K562 (cell line): ENCODE measurements around the gene CENPV. TPM values are rescaled to one million over a fixed set of nuclear protein-coding genes. Genes with fewer than 3 reads are reported as not detected.

ENCODE experiments used
- ATAC-seq: fragments of 200-7000 bp; cut with Tn5 transposase; 3 replicates; pipeline ENCODE4 v1.9.1; 2020; ENCODE audit warnings: moderate library complexity
- Bru-seq: library from RNA; stranded (reverse); fragments of 400-500 nt; gene quantifications from one replicate; lab custom pipeline; 2021; lab: Mats Ljungman, UMichigan
- BruChase-seq, 2 experiments: library from RNA; stranded (reverse); fragments of 400-500 nt; gene quantifications; one replicate each; lab custom pipeline; 2021; lab: Mats Ljungman, UMichigan
- BruUV-seq: library from RNA; stranded (reverse); fragments of 400-500 nt; replicated peaks from 2 replicates; lab custom pipeline; 2021; lab: Mats Ljungman, UMichigan
- CTCF ChIA-PET: fragments of 300-600 bp; formaldehyde crosslinking; extraction: SDS; loops from one replicate; lab custom pipeline; 2021; ENCODE audit warnings: low intra/inter-chr PET ratio; lab: Yijun Ruan, JAX
- POLR2A ChIA-PET: fragments of 300-600, 350-650 bp; sonication (Branson Sonifier 250); formaldehyde crosslinking; extraction: SDS; loops from one replicate; lab custom pipeline; 2021; ENCODE audit warnings: antibody characterized with exemption, inconsistent platforms; lab: Yijun Ruan, JAX
- DNase-seq, 4 experiments: peaks; one replicate each; pipeline versions ENCODE4 v3.0.0 to v3.0.0-alpha.2; 2011 to 2018; ENCODE audit warnings: low spot score in 3 of 4, mixed read lengths in 3 of 4; ENCODE audit errors: extremely low read depth in 1 of 4
- FAIRE-seq: peaks from 2 replicates; lab custom pipeline; 2011; peaks lifted over from hg19 to GRCh38; lab: Jason Lieb, UNC
- H2AFZ ChIP-seq: 2 replicates; pipeline ENCODE4 v1.6.0; 2011; ENCODE audit warnings: low read depth, low read length, control low read depth, inconsistent platforms
- H3K27ac ChIP-seq: fragments of 200-600 bp; 3 replicates; pipeline ENCODE4 v1.8.0; 2011; ENCODE audit warnings: low read depth, mild to moderate bottlenecking, control low read depth, inconsistent platforms, low read length, moderate library complexity, mixed read lengths; ENCODE audit errors: extremely low read depth
- H3K27me3 ChIP-seq, 2 experiments: fragments of 300-600 bp in 1 of 2; 2 replicates in 1 of 2; 3 replicates in 1 of 2; pipeline versions ENCODE4 v1.6.0 to v1.8.0; 2011; ENCODE audit warnings: inconsistent platforms in 2 of 2, low read length in 2 of 2, mild to moderate bottlenecking in 1 of 2, mixed read lengths in 1 of 2, moderate library complexity in 1 of 2; ENCODE audit not compliant: control insufficient read depth in 2 of 2, insufficient read depth in 2 of 2
- H3K36me3 ChIP-seq: fragments of 300-600 bp; 3 replicates; pipeline ENCODE4 v1.8.0; 2011; ENCODE audit warnings: mild to moderate bottlenecking, low read length, inconsistent platforms; ENCODE audit not compliant: control insufficient read depth, insufficient read depth
- H3K4me1 ChIP-seq, 2 experiments: fragments of 200-600 bp in 1 of 2; replicated peaks in 1 of 2; 2 replicates in 1 of 2; 3 replicates in 1 of 2; pipeline versions ENCODE4 v1.5.1 to v1.8.0; 2011; ENCODE audit warnings: inconsistent platforms in 2 of 2, low read length in 2 of 2, mild to moderate bottlenecking in 1 of 2, mixed read lengths in 1 of 2, moderate library complexity in 1 of 2; ENCODE audit not compliant: control insufficient read depth in 2 of 2, insufficient read depth in 2 of 2
- H3K4me2 ChIP-seq: 2 replicates; pipeline ENCODE4 v1.6.1; 2011; ENCODE audit warnings: low read length, control low read depth, inconsistent platforms, mixed read lengths; ENCODE audit not compliant: insufficient read depth
- H3K4me3 ChIP-seq: fragments of 200-600 bp; sonication (generic), shearing (Covaris generic); 2 replicates; pipeline ENCODE4 v1.5.1; 2016; ENCODE audit warnings: control low read depth, inconsistent platforms
- H3K79me2 ChIP-seq: fragments of 200-600 bp; 3 replicates; pipeline ENCODE4 v1.8.0; 2011; ENCODE audit warnings: low read length, inconsistent platforms; ENCODE audit not compliant: control insufficient read depth, insufficient read depth
- H3K9ac ChIP-seq, 2 experiments: 2 replicates each; pipeline versions ENCODE4 v1.6.0 to v1.6.1; 2011; ENCODE audit warnings: low read depth in 2 of 2, low read length in 2 of 2, control low read depth in 1 of 2, inconsistent platforms in 1 of 2, mild to moderate bottlenecking in 1 of 2, mixed read lengths in 1 of 2; ENCODE audit not compliant: insufficient read depth in 1 of 2
- H3K9me1 ChIP-seq: one replicate; pipeline ENCODE4 v1.6.0; 2011; ENCODE audit warnings: inconsistent platforms, mild to moderate bottlenecking, low read length, moderate library complexity; ENCODE audit not compliant: control insufficient read depth, insufficient read depth
- H3K9me3 ChIP-seq: replicated peaks from 2 replicates; pipeline ENCODE4 v1.5.1; 2011; ENCODE audit warnings: low read depth, low read length, inconsistent platforms; ENCODE audit not compliant: control insufficient read depth, insufficient read depth
- H4K20me1 ChIP-seq: replicated peaks from 2 replicates; pipeline ENCODE4 v1.6.1; 2011; ENCODE audit warnings: low read length, inconsistent platforms, mixed read lengths; ENCODE audit not compliant: control insufficient read depth, insufficient read depth
- CTCF ChIP-seq, 3 experiments: IDR thresholded peaks in 2 of 3; conservative IDR thresholded peaks in 1 of 3; 2 replicates each; pipeline ENCODE4 v1.5.1; 2011 to 2012; ENCODE audit warnings: low read length in 3 of 3, mild to moderate bottlenecking in 3 of 3, control low read depth in 2 of 3, improper control_type of control experiment in 1 of 3, inconsistent platforms in 1 of 3, low read depth in 1 of 3, mixed read lengths in 1 of 3, moderate library complexity in 1 of 3; ENCODE audit not compliant: insufficient read depth in 2 of 3
- CXXC5 ChIP-seq: fragments of 250-450 bp; sonication (Bioruptor Pico); IDR thresholded peaks from 2 replicates; pipeline ENCODE4 v1.8.0; 2022; ENCODE audit warnings: inconsistent platforms, mild to moderate bottlenecking, moderate library complexity
- GABPB1 ChIP-seq: sonication (generic); formaldehyde crosslinking; IDR thresholded peaks from 2 replicates; pipeline ENCODE4 v1.8.0; 2022; ENCODE audit warnings: mild to moderate bottlenecking, missing genetic modification reagents
- POLR2AphosphoS5 ChIP-seq: IDR thresholded peaks from 2 replicates; pipeline ENCODE4 v1.6.1; 2011; ENCODE audit warnings: mild to moderate bottlenecking, low read depth, low read length, moderate library complexity; ENCODE audit not compliant: control insufficient read depth, insufficient read depth
- RBM14 ChIP-seq: fragments of 200-400 bp; formaldehyde crosslinking; IDR thresholded peaks from 2 replicates; pipeline ENCODE4 v1.6.1; 2018; ENCODE audit warnings: low read depth, mild to moderate bottlenecking, low read length, moderate library complexity, borderline replicate concordance; ENCODE audit not compliant: insufficient read depth
- SIRT6 ChIP-seq: IDR thresholded peaks from one replicate; pipeline ENCODE4 v1.6.1; 2012; ENCODE audit warnings: low read depth, mild to moderate bottlenecking, control low read depth, inconsistent platforms, low read length, moderate library complexity
- SMARCA4 ChIP-seq: fragments of 450-650 bp; IDR thresholded peaks from 2 replicates; pipeline ENCODE4 v1.6.1; 2016
- ZBTB7A ChIP-seq: IDR thresholded peaks from 2 replicates; pipeline ENCODE4 v1.6.1; 2011; ENCODE audit warnings: low read depth, mild to moderate bottlenecking, low read length, moderate library complexity, borderline replicate concordance; ENCODE audit not compliant: control insufficient read depth
- ZNF165 ChIP-seq: fragments of 250-450 bp; sonication (Bioruptor Pico); IDR thresholded peaks from 2 replicates; pipeline ENCODE4 v1.4.0; 2020; ENCODE audit warnings: borderline replicate concordance
- ZNF24 ChIP-seq: fragments of 450-650 bp; IDR thresholded peaks from 2 replicates; pipeline ENCODE4 v1.6.1; 2016
- WGBS: fragments of 100-300 bp; shearing (Covaris generic); methylation state at CpG from one replicate; pipeline ENCODE4 v1.1.6; 2016; ENCODE audit warnings: low coverage, mixed read lengths; ENCODE audit not compliant: insufficient coverage; ENCODE audit errors: missing lambda C conversion rate; 5-methylcytosine and 5-hydroxymethylcytosine counted together
- in situ Hi-C: fragments of 300-500 bp; cut with MboI; formaldehyde crosslinking; loops from 4 replicates; pipeline ENCODE4 v1.15.0; 2018; ENCODE audit warnings: inconsistent platforms, mixed read lengths
- intact Hi-C: fragments of 100-400 bp; cut with micrococcal nuclease; formaldehyde crosslinking; loops from 2 replicates; pipeline ENCODE4 v1.14.2; 2022
- long read RNA-seq, 3 experiments: library from polyadenylated mRNA in 2 of 3; library from RNA in 1 of 3; unstranded in 2 of 3; stranded (forward) in 1 of 3; transcript quantifications; one replicate each; pipeline ENCODE4 v2.0.0, GENCODE V29; 2019 to 2022
- polyA minus RNA-seq, 3 experiments: library from RNA; depleted of rRNA, polyadenylated mRNA; stranded (reverse); fragments of >200 nt; gene quantifications; 2 replicates each; pipeline ENCODE4 v1.2.3, GENCODE V29; 2011
- polyA plus RNA-seq, 8 experiments: library from polyadenylated mRNA; depleted of rRNA in 4 of 8; stranded (reverse) in 5 of 8; unstranded in 3 of 8; fragments of >200 nt; fragmentation: Nextera tagmentation in 2 of 8; fragmentation: Illumina TruSeq in 1 of 8; extraction: Ambion mirVana in 2 of 8; extraction: Trizol in 1 of 8; gene quantifications; 2 replicates each; pipeline versions ENCODE4 v1.2.1 to v1.2.3, GENCODE V29; 2011 to 2014; ENCODE audit warnings: inconsistent platforms in 1 of 8, missing spikeins in 1 of 8
- total RNA-seq, 7 experiments: library from RNA; depleted of rRNA in 6 of 7; stranded (reverse); fragments of >200 nt in 6 of 7; fragmentation: Illumina TruSeq in 2 of 7; extraction: Trizol in 2 of 7; gene quantifications; 2 replicates each; pipeline versions ENCODE4 v1.2.1 to v1.2.3, GENCODE V29; 2011 to 2021; ENCODE audit warnings: low replicate concordance in 1 of 7
- TF ChIP-seq, protein P1 (sequence below): sonication (generic); formaldehyde crosslinking; IDR thresholded peaks from 2 replicates; pipeline ENCODE4 v1.8.0; 2022; ENCODE audit warnings: mild to moderate bottlenecking, missing genetic modification reagents

CENPV gene
- total RNA-seq (2011; cell fraction: chromatin; rRNA removed; ENCODE audit: low replicate concordance) = 56.5 and 86.7 TPM in 2 replicates
- total RNA-seq (2011; cell fraction: nucleolus; rRNA removed) = 65.5 and 66.5 TPM in 2 replicates
- 76.8 and 103 TPM in 2 replicates for total RNA-seq (2011; cell fraction: nucleoplasm; rRNA removed)
- 90.9 and 131 TPM in 2 replicates for total RNA-seq (2014; rRNA removed)
- total RNA-seq (2014; rRNA removed; fragmentation: Illumina TruSeq; extraction: Trizol) = 89.6 and 95.5 TPM in 2 replicates
- 67.4 and 75.0 TPM in 2 replicates for total RNA-seq (2015; rRNA removed; fragmentation: Illumina TruSeq; extraction: Trizol)
- total RNA-seq (2021) = 86.1 and 89.1 TPM in 2 replicates
- polyA plus RNA-seq (2011; rRNA removed) = 112 and 128 TPM in 2 replicates
- 115 and 125 TPM in 2 replicates for polyA plus RNA-seq (2011; cell fraction: cytosol; rRNA removed)
- polyA plus RNA-seq (2011; cell fraction: nucleus; rRNA removed) = 114 and 127 TPM in 2 replicates
- 64.4 and 69.3 TPM in 2 replicates for polyA plus RNA-seq (2012)
- polyA plus RNA-seq (2014; fragmentation: Illumina TruSeq; extraction: Trizol) = 89.3 and 96.6 TPM in 2 replicates
- 10 to 100 TPM; 17.8 to 25.8 TPM for polyA plus RNA-seq (2014; fragmentation: Nextera tagmentation; extraction: Ambion mirVana)
- 91.8 and 100 TPM in 2 replicates for polyA plus RNA-seq (2014; rRNA removed)
- 53.0 and 61.8 TPM in 2 replicates for polyA minus RNA-seq (2011; rRNA and poly(A)+ RNA removed)
- 24.5 and 25.6 TPM in 2 replicates for polyA minus RNA-seq (2011; cell fraction: cytosol; rRNA and poly(A)+ RNA removed)
- 17.9 and 22.4 TPM in 2 replicates for polyA minus RNA-seq (2011; cell fraction: nucleus; rRNA and poly(A)+ RNA removed)
- percentile 88 among the genes with signal in this experiment for Bru-seq, nascent RNA
- percentile 79 among the genes with signal in this experiment for BruChase-seq, experiment 1, labeled RNA remaining after a 2-hour chase
- BruChase-seq, experiment 2, labeled RNA remaining after a 6-hour chase = percentile 80 among the genes with signal in this experiment
- long read RNA-seq, experiment 1, transcript CENPV-203 (5 exons, 1,770 nt) = minor isoform, 66 of 311 reads
- long read RNA-seq, experiment 1, transcript CENPV-201 (5 exons, 1,165 nt) = major isoform, 150 of 311 reads
- long read RNA-seq, experiment 1, transcript CENPV-207 (1 exons, 671 nt) = minor isoform, 7 of 311 reads
- long read RNA-seq, experiment 1, partial matches to known transcripts = 58 of 311 reads
- long read RNA-seq, experiment 1, other reads (novel, unspliced or antisense) = 30 of 311 reads
- long read RNA-seq, experiment 2, transcript CENPV-201 (5 exons, 1,165 nt) = major isoform, 53 of 107 reads
- long read RNA-seq, experiment 2, transcript CENPV-203 (5 exons, 1,770 nt) = minor isoform, 7 of 107 reads
- long read RNA-seq, experiment 2, partial matches to known transcripts = 21 of 107 reads
- long read RNA-seq, experiment 2, other reads (novel, unspliced or antisense) = 26 of 107 reads
- long read RNA-seq, experiment 3, transcript CENPV-201 (5 exons, 1,165 nt) = major isoform, 25 of 47 reads
- long read RNA-seq, experiment 3, transcript CENPV-203 (5 exons, 1,770 nt) = minor isoform, 7 of 47 reads
- long read RNA-seq, experiment 3, partial matches to known transcripts = 8 of 47 reads
- long read RNA-seq, experiment 3, other reads (novel, unspliced or antisense) = 7 of 47 reads

- peaks cover 1% of the 10 kb centered on the region for H3K9me1 ChIP-seq
- no peak for FAIRE-seq
- peak within 1 kb of the TSS; percentile 96 for H2AFZ ChIP-seq
- peaks cover 33% of the 10 kb centered on the region for H3K79me2 ChIP-seq
- BruUV-seq = no TSS peak
- in situ Hi-C loops (no loop called here), intact Hi-C loops (loop anchor here (5.0 kb wide), 1 partner anchor 66 kb away; no protein-coding TSS in a partner anchor)
- H3K27me3 ChIP-seq = no peaks in the 10 kb centered on the region
- peak; percentile 74 for ATAC-seq
- WGBS = 73% methylated on average over 17 of the region's 83 CpGs
- peak within 1 kb of the TSS; percentile 87 to 93 for H3K9ac ChIP-seq
- H3K9me3 ChIP-seq = no peaks in the 10 kb centered on the region
- peaks cover 15% of the 10 kb centered on the region for H3K36me3 ChIP-seq
- peak within 1 kb of the TSS; percentile 83 for H3K4me2 ChIP-seq
- H3K4me3 ChIP-seq = peak within 1 kb of the TSS; percentile 93
- no peaks in the 10 kb centered on the region for H4K20me1 ChIP-seq
- H3K4me1 ChIP-seq = peaks cover 0 to 15% of the 10 kb centered on the region in 2 experiments; a peak in 4 of 5 replicates
- DNase-seq = peak; percentile 65 to 82 (median 80)
- POLR2A ChIA-PET = interaction anchor here (0.6 to 2.0 kb wide), 8 partner anchors 9 to 135 kb away, joined by 3 to 10 read pairs (median 4); partner anchors contain the start of gene UBB
- H3K27ac ChIP-seq = peak within 1 kb of the TSS; percentile 90
- CTCF ChIA-PET = interaction anchor here (0.9 kb wide), 1 partner anchor 168 kb away, joined by 3 read pairs; no protein-coding TSS in a partner anchor
- TF ChIP-seq ZNF24 = no peak
- peak; percentile 75 for TF ChIP-seq CXXC5 (CRISPR knock-in tag)
- no peak for TF ChIP-seq ZNF165 (CRISPR knock-in tag)
- no peak for TF ChIP-seq RBM14
- TF ChIP-seq GABPB1 (CRISPR knock-in tag) = no peak
- TF ChIP-seq ZBTB7A = peak; percentile 76; the same call in 1 of the 2 replicates
- no peak for TF ChIP-seq SIRT6
- peak in 2 of 3 experiments; percentile 28 to 47; a peak in 2 of 6 replicates for TF ChIP-seq CTCF (IDR thresholded peaks at IDR 0.05 in 2 of 3, conservative IDR thresholded peaks at IDR 0.05 in 1 of 3; ENCODE audit: insufficient read depth in 2 of 3, low read depth in 1 of 3, low read length in 3 of 3)
- peak; percentile 35; the same call in 1 of the 2 replicates for TF ChIP-seq POLR2AphosphoS5
- TF ChIP-seq SMARCA4 = no peak
- TF ChIP-seq, protein P1, sequence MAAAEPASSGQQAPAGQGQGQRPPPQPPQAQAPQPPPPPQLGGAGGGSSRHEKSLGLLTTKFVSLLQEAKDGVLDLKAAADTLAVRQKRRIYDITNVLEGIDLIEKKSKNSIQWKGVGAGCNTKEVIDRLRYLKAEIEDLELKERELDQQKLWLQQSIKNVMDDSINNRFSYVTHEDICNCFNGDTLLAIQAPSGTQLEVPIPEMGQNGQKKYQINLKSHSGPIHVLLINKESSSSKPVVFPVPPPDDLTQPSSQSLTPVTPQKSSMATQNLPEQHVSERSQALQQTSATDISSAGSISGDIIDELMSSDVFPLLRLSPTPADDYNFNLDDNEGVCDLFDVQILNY (CRISPR knock-in tag) = no peak
Observed at GRCh38 chr17:16353317-16354174, at the start of gene CENPV. Gene CENPV, minus strand, starts transcription at chr17:16353469. Its CDS starts 33 bp downstream, at chr17:16353436.
